OCI-LY1 (cell line): ENCODE measurements around the gene NEUROD2.

Experiments used
- CTCF ChIP-seq: fragments of 200-600 bp; sonication (generic), shearing (Covaris generic); IDR thresholded peaks from 2 replicates; pipeline ENCODE4 v1.5.1; 2017; ENCODE audit warnings: mild to moderate bottlenecking, antibody characterized with exemption, low read length, moderate library complexity, mixed read lengths
- EZH2 ChIP-seq: fragments of 200-600 bp; sonication (generic), shearing (Covaris generic); IDR thresholded peaks from 2 replicates; pipeline ENCODE4 v1.8.0; 2017; ENCODE audit warnings: borderline replicate concordance, mixed run types, mild to moderate bottlenecking, antibody characterized with exemption, low read length, moderate library complexity, mixed read lengths

GRCh38 chr17:39568702-39569101, 39.0 kb downstream of the NEUROD2 start:
- TF ChIP-seq CTCF (no peak), EZH2 (no peak)
